ENCODE data around the gene ASS1. TPM values are rescaled to one million over a fixed set of nuclear protein-coding genes. Genes with fewer than 3 reads are reported as not detected.

ASS1 gene
- total and polyA plus RNA-seq, 2 of the 13 experiments (the other 11 are each of a cell fraction or from before 2014, with no cell fraction given) = 77.6 to 122 TPM

DNA sequence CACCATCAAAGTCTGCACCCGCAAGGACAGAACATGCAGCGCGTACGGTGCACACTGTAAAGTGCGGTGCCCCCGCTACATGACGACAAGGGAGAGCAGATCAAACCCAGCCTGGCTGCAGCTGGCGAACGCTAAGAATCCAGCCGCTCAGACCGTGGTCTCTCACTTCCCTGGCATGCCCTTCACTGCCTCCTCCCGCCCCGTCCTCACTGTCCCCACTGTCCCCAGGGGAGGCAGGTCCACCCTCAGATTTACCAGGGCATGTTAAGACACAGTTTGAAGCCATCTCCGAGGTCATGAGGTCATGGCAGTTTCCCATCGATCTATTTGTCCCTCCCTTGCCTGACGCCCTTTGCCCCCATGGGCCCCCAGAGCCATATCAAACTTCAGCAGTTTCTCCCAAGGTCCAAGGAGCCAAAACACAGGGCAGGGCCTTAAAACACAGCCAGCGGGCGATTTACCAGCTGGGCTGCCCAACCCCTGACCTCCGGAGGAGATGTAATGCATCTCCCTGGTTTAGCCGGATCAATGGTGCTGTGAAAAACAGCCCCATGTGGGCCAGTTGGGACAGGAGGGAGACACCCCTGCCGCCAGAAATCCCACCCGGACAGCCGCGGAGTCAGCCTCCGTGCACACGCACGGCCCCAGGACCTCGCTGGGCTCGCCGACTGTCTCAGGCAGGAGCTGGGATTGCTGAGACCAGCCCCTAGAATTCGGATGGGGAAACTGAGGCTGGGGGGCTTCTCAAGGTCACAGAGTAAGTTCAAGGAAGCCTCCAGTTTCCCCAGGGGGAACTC is 82.3 kb downstream of the ASS1 start (continued):
- TF ChIP-seq ZNF121 (CRISPR knock-in tag; IDR thresholded peaks at IDR 0.05) (0 out of 2 replicates have a peak, but pooled peaks have one; percentile 16), ZNF670 (CRISPR knock-in tag; IDR thresholded peaks at IDR 0.05; ENCODE audit: borderline replicate concordance) (no peak), ZNF496 (CRISPR knock-in tag; IDR thresholded peaks at IDR 0.05; ENCODE audit: insufficient replicate concordance) (no peak), ZNF143 (CRISPR knock-in tag; IDR thresholded peaks at IDR 0.05) (no peak), ZNF850 (CRISPR knock-in tag; conservative IDR thresholded peaks at IDR 0.05) (no peak), ZZZ3 (CRISPR knock-in tag; IDR thresholded peaks at IDR 0.05; ENCODE audit: borderline replicate concordance) (no peak), SATB2 (CRISPR knock-in tag; IDR thresholded peaks at IDR 0.05) (no peak), CCAR2 (optimal IDR thresholded peaks at IDR 0.05; ENCODE audit: low read depth, low read length) (no peak), GLI4 (CRISPR knock-in tag; IDR thresholded peaks at IDR 0.05; ENCODE audit: borderline replicate concordance) (0 out of 2 replicates have a peak, but pooled peaks have one; percentile 32), SOX5 (CRISPR knock-in tag; IDR thresholded peaks at IDR 0.05; ENCODE audit: borderline replicate concordance) (peak; percentile 49; the same call in 1 of the 2 replicates), ZFP82 (CRISPR knock-in tag; IDR thresholded peaks at IDR 0.05; ENCODE audit: borderline replicate concordance) (no peak), GPN1 (CRISPR knock-in tag; IDR thresholded peaks at IDR 0.05; ENCODE audit: borderline replicate concordance) (no peak), ZNF230 (CRISPR knock-in tag; IDR thresholded peaks at IDR 0.05) (0 out of 2 replicates have a peak, but pooled peaks have one; percentile 66), ISL2 (CRISPR knock-in tag; IDR thresholded peaks at IDR 0.05) (peak; percentile 43; the same call in 1 of the 2 replicates), PHF8 (CRISPR knock-in tag; IDR thresholded peaks at IDR 0.05) (no peak; the same call in none of the 2 replicates), ZNF138 (CRISPR knock-in tag; IDR thresholded peaks at IDR 0.05; ENCODE audit: low read depth) (peak; percentile 31; the same call in 1 of the 2 replicates)
- TF ChIP-seq, protein P1, sequence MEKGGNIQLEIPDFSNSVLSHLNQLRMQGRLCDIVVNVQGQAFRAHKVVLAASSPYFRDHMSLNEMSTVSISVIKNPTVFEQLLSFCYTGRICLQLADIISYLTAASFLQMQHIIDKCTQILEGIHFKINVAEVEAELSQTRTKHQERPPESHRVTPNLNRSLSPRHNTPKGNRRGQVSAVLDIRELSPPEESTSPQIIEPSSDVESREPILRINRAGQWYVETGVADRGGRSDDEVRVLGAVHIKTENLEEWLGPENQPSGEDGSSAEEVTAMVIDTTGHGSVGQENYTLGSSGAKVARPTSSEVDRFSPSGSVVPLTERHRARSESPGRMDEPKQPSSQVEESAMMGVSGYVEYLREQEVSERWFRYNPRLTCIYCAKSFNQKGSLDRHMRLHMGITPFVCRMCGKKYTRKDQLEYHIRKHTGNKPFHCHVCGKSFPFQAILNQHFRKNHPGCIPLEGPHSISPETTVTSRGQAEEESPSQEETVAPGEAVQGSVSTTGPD (CRISPR knock-in tag; IDR thresholded peaks at IDR 0.05) = 0 out of 2 replicates have a peak, but pooled peaks have one; percentile 53
- TF ChIP-seq, protein P2, sequence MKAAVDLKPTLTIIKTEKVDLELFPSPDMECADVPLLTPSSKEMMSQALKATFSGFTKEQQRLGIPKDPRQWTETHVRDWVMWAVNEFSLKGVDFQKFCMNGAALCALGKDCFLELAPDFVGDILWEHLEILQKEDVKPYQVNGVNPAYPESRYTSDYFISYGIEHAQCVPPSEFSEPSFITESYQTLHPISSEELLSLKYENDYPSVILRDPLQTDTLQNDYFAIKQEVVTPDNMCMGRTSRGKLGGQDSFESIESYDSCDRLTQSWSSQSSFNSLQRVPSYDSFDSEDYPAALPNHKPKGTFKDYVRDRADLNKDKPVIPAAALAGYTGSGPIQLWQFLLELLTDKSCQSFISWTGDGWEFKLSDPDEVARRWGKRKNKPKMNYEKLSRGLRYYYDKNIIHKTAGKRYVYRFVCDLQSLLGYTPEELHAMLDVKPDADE (CRISPR knock-in tag; IDR thresholded peaks at IDR 0.05) = no peak
- TF ChIP-seq, protein P3, sequence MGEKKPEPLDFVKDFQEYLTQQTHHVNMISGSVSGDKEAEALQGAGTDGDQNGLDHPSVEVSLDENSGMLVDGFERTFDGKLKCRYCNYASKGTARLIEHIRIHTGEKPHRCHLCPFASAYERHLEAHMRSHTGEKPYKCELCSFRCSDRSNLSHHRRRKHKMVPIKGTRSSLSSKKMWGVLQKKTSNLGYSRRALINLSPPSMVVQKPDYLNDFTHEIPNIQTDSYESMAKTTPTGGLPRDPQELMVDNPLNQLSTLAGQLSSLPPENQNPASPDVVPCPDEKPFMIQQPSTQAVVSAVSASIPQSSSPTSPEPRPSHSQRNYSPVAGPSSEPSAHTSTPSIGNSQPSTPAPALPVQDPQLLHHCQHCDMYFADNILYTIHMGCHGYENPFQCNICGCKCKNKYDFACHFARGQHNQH (CRISPR knock-in tag; IDR thresholded peaks at IDR 0.05) = peak; percentile 45; the same call in 1 of the 2 replicates
- TF ChIP-seq, protein P4, sequence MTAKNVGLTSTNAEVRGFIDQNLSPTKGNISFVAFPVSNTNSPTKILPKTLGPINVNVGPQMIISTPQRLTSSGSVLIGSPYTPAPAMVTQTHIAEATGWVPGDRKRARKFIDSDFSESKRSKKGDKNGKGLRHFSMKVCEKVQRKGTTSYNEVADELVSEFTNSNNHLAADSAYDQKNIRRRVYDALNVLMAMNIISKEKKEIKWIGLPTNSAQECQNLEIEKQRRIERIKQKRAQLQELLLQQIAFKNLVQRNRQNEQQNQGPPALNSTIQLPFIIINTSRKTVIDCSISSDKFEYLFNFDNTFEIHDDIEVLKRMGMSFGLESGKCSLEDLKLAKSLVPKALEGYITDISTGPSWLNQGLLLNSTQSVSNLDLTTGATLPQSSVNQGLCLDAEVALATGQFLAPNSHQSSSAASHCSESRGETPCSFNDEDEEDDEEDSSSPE (CRISPR knock-in tag; IDR thresholded peaks at IDR 0.05) = no peak
- TF ChIP-seq, protein P5, sequence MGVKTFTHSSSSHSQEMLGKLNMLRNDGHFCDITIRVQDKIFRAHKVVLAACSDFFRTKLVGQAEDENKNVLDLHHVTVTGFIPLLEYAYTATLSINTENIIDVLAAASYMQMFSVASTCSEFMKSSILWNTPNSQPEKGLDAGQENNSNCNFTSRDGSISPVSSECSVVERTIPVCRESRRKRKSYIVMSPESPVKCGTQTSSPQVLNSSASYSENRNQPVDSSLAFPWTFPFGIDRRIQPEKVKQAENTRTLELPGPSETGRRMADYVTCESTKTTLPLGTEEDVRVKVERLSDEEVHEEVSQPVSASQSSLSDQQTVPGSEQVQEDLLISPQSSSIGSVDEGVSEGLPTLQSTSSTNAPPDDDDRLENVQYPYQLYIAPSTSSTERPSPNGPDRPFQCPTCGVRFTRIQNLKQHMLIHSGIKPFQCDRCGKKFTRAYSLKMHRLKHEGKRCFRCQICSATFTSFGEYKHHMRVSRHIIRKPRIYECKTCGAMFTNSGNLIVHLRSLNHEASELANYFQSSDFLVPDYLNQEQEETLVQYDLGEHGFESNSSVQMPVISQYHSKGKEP (CRISPR knock-in tag; IDR thresholded peaks at IDR 0.05) = no peak

Data from HepG2 (cell line).